ENCODE measurements around the gene SSR4.

The SSR4 gene

DNA sequence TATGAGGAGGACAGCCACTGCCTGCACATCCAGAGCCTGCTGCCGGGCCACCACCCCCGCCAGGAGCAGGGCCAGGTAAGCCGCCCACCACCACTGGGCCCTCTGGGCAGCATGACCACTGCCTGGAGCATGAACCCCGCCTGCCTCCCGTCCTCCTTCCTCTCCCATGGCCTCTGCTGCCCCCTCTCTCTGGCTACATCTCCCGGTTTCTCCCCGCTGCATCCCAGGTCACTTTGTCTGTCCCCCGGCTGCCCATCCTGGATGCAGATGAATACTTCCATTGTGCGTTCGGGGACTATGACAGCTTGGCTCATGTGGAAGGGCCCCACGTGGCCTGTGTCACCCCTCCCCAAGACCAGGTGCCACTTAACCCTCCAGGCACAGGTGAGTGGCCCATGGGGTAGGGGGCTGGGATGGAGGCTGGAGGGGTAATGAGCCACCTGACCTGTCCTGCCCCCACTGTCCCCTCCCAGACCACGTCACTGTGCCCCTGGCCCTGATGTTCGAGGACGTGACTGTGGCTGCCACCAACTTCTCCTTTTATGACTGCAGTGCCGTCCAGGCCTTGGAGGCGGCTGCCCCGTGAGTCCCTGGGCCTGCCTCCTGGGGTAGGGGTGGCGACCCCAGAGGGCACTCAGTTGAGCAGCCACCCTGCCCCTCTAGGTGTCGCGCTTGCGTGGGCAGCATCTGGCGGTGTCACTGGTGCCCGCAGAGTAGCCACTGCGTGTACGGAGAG lies 24.4 kb upstream of the SSR4 start:
- no peak for DNase-seq

DNA sequence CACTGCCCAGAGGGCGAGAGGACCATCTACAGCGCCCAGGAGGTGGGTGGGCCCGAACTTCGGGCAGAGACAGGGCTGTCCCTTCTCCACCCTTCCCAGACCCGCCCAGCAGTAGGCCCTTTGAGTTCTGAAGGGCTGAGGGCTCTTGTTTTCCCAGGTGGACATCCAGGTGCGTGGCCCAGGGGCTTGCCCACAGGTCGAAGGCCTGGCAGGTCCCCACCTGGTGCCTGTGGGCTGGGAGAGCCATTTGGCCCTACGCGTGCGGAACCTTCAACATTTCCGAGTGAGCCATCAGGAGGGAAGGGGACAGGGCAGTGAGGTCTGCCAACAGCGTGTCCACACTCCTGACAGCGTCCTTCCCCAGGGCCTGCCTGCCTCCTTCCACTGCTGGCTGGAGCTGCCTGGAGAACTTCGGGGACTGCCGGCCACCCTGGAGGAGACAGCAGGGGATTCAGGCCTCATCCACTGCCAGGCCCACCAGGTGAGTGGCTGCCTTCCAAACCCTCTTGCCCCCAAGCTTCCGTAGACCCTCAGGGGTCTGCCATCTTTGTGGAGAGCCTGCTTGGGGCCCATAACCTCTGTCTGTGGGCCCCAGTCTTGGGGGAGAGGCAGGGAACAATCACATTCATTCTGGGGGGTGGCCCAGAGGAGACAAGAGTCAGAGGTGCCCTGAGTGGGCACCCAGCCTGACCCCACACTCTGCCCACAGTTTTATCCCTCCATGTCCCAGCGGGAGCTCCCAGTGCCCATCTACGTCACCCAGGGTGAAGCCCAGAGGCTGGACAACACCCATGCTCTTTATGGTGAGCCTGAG lies 23.7 kb upstream of the SSR4 start:
- no peak for DNase-seq

DNA sequence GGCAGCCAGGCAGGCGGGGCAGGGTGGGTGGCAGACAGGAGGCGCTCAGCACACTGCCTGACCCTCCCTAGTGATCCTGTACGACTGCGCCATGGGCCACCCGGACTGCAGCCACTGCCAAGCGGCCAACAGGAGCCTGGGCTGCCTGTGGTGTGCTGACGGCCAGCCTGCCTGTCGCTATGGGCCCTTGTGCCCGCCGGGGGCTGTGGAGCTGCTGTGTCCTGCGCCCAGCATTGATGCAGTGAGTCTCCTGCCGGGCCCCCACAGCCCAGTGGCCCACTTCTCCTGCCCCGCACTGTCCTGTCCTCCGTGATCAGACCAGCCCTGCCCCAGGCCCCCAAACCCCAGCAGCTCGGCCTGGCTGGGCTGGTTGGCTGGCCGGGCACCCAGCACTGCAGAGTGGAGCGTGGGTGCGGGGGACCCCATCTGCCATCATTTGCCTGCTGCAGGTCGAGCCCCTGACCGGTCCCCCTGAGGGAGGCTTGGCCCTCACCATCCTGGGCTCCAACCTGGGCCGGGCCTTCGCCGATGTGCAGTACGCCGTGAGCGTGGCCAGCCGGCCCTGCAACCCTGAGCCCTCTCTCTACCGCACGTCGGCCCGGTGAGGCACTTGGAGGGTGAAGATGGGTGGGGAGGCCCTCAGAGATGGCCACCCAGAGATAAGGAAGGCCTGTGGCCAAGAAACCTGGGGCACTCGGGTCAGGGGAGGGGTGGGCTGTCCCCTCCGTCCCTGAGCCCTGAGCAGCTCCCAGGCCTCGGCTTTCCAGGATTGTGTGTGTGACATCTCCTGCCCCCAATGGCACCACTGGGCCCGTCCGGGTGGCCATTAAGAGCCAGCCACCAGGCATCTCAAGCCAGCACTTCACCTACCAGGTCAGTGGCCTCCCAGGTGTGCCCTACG lies 22.8 kb upstream of the SSR4 start:
- no peak for DNase-seq

DNA sequence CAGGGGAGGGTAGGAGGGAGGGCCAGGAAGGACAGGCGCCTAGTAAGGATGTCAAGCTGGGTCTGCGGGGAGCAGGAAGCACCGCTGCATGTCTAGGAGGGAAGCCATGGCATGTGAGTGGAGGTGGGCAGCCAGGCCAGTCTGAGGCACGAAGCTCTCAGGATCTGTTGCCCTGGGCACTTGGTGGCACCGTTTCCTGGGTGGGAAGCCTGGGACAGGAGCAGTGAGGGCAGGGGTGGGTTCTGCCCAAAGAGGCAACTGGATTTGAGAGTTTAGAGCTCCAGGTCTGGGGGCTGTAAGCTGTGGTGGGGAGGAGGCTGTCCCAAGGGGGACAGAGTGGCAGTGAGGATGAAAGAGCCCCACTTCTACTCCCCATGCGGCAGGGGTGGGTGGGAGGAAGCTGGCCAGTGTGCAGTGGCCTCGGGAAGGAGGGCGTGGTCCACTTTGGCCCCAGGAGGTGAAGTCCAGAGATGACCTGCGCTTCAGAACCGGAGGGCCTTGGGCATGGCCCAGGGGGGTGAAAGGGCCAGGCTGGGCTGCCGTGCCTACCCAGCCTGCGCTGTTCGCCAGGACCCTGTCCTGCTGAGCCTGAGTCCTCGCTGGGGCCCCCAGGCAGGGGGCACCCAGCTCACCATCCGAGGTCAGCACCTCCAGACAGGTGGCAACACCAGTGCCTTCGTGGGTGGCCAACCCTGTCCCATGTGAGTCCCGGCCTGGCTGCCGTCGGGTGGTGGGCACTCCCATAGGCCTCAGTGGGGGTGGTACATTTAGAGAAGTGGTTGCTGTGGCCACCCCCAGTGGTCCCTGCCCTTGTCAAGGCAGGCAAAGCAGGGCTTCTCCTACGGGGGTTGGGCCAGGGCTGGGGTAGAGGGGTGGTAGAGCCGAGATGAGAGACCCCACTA lies 21.9 kb upstream of the SSR4 start:
- no peak for DNase-seq

DNA sequence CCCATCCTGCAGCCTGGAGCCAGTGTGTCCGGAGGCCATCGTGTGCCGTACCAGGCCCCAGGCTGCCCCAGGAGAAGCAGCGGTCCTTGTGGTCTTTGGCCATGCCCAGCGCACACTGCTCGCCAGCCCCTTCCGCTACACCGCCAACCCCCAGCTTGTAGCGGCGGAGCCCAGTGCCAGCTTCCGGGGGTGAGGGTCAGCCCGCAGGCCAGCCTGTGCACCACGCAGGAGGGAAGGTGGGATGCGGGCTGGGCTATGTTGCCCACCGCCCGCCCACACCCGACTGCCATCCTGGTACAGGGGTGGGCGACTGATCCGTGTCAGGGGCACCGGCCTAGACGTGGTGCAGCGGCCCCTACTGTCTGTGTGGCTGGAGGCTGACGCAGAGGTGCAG lies 21.3 kb upstream of the SSR4 start:
- DNase-seq, result no peak

DNA sequence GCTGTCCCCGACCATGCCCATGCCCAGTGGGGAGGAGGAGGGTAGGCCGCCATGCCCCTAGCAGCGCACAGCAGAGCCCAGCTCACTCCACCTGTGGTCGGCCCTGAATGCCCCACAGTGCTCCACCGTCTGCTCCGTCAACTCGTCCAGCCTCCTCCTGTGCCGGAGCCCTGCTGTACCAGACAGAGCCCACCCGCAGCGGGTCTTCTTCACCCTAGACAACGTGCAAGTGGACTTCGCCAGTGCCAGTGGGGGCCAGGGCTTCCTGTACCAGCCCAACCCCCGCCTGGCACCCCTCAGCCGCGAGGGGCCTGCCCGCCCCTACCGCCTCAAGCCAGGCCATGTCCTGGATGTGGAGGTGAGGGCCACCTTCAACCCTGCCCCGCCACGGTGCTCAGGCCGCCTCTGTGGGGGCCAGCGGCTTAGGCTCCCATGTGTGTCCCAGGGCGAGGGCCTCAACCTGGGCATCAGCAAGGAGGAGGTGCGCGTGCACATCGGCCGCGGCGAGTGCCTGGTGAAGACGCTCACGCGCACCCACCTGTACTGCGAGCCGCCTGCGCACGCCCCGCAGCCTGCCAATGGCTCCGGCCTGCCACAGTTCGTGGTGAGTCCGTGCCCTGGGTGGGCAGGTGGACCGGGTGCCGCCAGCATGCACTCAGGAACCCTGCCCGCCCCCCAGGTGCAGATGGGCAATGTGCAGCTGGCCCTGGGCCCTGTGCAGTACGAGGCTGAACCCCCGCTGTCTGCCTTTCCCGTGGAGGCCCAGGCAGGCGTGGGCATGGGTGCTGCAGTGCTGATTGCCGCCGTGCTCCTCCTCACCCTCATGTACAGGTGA lies 20.5 kb upstream of the SSR4 start:
- no peak for DNase-seq

DNA sequence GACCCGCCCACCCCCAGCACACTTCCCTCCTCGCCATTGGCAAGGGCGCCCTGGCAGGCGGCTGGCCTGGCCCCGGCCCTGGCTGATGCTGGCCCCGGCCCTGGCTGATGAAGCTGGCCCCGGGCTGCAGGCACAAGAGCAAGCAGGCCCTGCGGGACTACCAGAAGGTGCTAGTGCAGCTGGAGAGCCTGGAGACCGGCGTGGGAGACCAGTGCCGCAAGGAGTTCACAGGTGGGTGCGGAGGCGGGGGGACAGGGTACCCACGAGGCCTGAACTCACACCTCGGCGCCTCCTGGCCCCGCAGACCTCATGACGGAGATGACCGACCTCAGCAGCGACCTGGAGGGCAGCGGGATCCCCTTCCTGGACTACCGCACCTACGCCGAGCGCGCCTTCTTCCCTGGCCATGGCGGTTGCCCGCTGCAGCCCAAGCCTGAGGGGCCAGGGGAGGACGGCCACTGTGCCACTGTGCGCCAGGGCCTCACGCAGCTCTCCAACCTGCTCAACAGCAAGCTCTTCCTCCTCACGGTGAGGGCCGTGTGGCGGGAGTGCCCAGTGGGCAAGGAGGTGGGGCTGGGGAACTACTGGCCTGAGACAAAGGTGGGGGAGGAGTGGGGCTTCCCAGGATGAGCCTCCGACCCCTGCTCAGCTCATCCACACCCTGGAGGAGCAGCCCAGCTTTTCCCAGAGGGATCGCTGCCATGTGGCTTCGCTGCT lies 19.7 kb upstream of the SSR4 start:
- no peak for DNase-seq

DNA sequence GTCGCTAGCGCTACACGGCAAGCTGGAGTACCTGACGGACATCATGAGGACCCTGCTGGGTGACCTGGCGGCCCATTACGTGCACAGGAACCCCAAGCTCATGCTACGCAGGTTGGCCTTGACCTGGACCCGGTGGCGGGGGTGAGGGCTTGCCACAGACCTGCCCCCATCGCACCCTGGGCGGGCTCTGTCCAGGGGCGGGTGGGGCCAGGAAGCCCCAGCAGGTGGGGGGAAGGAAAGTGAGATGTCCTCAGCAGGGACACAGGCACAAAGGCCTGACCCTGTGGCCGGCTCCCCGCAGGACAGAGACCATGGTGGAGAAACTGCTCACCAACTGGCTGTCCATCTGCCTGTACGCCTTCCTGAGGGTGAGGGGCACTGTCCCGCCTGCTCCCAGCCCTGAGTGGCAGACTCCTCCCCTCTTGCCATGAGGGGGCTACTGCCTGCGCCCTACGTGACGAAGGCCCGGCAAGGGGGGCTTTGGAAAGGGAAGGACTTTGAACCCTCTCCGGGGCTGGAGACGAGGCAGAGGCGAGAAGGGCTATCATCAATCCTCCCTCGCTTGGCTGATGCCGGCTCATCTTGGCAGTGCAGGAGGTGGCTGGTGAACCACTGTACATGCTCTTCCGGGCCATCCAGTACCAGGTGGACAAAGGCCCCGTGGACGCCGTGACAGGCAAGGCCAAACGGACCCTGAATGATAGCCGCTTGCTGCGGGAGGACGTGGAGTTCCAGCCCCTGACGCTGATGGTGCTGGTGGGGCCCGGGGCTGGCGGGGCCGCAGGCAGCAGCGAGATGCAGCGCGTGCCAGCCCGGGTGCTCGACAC lies 19.0 kb upstream of the SSR4 start:
- no peak for DNase-seq

DNA sequence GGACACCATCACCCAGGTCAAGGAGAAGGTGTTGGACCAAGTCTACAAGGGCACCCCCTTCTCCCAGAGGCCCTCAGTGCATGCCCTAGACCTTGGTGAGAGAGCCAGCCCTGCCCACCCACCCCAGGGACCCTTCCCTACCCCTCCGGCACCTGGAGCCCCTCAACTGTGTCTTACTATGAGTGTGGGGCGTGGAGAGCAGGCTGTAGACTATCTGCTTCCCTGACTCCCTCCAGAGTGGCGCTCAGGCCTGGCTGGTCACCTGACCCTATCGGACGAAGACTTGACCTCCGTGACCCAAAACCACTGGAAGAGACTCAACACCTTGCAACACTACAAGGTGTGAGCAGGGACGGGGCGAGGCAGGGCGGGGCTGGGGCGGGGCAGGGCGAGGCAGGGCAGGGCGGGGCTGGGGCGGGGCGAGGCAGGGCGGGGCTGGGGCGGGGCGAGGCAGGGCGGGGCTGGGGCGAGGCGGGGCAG lies 18.3 kb upstream of the SSR4 start:
- no peak for DNase-seq

DNA sequence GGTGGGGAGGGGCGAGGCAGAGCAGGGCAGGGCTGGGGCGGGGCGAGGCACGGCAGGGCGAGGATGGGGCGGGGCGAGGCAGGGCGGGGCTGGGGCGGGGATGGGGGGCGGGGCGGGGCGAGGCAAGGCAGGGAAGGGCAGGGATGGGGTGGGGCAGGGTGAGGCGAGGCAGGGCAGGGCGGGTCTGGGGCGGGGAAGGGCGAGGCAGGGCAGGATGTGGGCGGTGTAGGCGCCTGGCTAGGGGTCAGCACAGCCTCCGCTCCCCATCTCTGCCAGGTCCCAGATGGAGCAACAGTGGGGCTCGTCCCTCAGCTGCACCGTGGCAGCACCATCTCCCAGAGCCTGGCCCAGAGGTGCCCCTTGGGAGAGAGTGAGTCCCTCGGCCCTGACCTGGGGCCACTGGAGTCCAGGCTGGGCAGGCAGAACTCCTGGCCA lies 17.8 kb upstream of the SSR4 start:
- no peak for DNase-seq

DNA sequence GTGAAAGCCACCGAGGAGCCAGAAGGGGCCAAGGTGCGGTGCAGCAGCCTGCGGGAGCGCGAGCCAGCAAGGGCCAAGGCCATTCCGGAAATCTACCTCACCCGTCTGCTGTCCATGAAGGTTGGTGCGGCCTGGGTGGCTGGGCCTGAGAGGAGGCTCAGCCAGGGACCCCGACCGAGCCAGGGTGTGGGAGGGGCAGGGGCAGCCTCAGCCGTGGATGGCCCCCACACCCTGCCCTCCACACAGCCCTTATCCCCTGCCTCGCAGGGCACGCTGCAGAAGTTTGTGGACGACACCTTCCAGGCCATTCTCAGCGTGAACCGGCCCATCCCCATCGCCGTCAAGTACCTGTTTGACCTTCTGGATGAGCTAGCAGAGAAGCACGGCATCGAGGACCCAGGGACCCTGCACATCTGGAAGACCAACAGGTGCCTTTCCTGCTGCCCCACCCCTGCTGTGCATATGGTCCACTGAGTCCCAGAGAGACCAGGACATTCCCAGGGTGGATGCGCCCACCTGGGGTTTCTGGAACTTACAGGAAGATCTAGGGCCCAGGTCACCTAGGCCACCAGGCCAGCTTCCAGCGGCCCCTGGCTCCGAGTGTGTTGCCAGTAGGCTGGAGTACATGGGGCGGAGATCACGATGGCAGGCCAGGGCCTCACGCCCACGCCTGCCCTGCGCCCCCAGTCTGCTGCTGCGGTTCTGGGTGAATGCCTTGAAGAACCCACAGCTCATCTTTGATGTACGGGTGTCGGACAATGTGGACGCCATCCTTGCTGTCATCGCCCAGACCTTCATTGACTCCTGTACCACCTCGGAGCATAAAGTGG lies 17.0 kb upstream of the SSR4 start:
- DNase-seq, result no peak

DNA sequence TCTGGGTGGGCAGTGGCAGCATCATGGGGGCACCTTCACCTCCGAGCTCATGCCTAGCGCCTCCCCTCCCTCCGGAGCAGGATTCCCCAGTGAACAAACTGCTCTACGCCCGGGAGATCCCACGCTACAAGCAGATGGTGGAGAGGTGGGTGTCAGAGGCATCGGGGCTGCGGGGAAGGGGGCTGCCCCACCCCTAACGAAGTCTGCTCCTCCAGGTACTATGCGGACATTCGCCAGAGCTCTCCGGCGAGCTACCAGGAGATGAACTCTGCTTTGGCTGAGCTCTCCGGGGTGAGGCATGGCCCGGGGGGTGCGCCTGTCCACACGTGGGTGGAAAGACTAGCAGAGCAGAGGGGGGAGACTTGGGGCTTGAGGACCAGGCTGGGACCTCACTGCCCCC lies 16.3 kb upstream of the SSR4 start:
- no peak for DNase-seq

DNA sequence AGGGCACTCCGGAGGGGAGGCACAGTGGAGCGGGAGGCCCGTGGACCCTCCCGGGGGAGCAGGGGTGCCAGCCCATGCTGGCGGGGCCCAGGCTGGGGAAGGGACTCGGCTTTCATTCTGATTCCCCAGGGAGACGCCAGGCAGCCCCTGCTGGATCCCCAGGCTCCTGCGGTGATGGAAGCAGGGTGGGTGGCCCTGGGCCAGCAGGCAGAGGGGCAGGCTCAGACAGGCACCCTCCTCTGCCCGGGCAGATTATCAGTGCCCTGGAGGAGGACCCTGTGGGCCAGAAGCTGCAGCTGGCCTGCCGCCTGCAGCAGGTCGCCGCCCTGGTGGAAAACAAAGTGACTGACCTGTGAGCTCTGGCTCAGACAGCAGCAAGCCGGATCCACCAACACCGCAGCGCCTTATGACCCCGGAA lies 15.8 kb upstream of the SSR4 start:
- no peak for DNase-seq

DNA sequence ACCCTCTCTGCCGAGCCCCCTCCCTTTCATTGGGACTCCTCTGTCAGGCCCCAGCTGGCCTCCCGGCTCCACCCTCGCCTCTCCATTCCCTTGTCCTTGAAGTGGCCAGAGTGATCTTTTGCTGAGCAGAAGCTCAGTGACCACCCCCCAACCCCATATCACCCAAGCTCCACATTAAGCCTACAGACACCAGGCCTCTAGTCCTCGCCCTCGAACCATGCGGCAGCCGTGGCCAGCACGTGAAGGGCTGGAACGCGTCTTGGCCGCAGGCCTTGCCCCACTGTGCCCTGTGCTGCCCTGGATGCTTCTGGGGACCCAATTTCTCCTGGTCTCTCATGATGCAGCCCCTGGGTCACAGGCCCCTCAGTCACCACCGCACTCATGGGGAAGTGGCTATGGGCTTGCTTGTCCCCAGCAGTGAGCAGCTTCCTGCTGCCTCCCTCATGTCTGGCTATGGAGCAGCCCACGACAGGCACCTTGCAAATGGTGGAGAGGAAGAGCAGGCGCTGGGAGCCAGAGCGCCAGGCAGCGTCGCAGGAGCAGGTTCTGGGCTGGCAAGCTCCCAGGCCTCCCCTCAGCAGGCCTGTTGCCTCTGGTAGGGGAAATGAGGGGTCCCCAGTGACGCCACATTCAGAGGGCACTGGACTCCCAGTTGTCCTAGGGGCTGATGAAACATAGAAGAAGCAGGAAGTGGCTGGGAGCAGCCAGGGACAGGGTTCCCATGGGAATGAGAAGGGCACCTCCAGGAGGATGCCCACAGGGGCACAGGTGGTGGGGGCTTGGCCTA lies 14.4 kb upstream of the SSR4 start:
- no peak for DNase-seq

DNA sequence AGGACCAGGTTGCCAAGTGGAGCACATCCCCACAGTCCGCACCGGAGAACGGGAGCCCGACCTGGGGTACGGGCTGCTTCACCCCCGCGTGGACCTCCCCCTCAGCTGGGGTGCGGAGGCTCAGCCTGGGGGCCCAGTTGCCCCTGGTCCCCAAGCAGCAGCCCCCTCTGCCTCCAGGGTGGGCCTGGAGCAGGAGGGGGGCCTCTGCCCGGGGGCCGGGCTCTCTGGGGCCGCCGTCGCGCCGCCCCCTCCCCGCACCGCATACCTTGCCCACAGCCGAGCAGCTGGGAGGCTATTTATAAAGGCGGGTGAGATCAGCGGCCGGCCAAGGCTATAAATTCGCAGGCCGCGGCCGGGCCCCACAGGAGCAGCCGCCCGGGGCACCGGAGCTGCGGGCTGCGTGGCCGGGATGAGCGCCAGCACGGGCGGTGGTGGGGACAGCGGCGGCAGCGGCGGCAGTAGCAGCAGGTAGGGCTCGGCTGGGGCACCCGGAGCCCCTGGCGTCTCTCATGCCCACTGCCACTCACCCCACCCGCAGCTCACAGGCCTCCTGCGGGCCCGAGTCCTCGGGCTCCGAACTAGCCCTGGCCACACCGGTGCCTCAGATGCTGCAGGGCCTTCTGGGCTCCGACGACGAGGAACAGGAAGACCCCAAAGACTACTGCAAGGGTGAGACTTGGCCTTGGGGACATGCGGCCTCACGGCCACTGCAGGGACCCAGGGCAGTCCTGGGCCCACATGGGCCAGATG lies 13.6 kb upstream of the SSR4 start, which contains the start of gene SRPK3:
Gene SRPK3, plus strand, starts transcription at position 364 of the 750 bp plus-strand sequence. Its CDS starts 46 bp downstream, at position 410.
- no peak for DNase-seq

DNA sequence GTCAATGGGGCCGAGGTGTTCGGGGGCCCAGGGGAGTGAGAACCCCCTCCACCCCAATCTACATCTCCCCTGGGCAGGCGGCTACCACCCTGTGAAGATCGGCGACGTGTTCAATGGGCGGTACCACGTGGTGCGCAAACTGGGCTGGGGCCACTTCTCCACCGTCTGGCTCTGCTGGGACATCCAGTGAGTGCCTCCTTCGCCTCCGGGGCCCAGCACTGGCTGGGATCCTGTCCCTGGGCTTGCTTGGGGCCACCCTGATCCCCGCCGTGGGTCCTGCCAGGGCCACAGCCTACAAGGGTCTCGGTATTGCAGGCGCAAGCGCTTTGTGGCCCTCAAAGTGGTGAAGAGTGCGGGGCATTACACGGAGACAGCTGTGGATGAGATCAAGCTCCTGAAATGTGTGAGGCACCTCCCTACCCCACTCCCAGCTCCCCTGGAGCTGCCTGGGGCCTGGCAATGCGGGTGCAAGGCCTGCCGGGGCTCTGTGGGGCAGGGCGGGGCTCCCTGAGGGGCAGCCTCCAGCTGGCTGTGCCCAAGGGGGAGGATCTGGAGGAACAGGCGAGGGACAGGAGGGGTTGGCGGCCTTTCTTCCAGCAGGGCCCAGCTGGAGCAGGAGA lies 12.9 kb upstream of the SSR4 start:
- DNase-seq, result no peak
